Fibroblast of skin of abdomen (primary cell): ENCODE data around the gene DMD.

Experiments used
- DNase-seq: peaks from one replicate; pipeline ENCODE4 v3.0.0-alpha.2; 2013

Gene DMD

DNA sequence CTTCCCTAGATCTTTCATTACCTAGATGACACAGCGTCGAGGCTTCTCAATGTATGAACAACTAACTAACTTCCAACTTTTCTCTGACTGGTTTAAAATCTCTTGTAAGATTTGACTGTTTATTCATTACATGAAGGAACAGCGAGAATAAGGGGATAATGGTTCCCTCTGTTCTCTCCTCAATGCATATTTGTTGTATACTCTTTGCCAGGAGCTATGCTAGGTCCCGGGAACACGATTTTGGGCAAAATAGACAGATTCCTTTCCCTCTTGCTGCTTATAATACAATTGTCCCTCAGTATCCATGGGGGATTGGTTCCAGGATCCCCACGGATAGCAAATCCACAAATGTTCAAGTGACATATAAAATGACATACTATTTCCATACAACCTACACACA lies 1020.0 kb downstream of the DMD start:
- DNase-seq: no peak

DNA sequence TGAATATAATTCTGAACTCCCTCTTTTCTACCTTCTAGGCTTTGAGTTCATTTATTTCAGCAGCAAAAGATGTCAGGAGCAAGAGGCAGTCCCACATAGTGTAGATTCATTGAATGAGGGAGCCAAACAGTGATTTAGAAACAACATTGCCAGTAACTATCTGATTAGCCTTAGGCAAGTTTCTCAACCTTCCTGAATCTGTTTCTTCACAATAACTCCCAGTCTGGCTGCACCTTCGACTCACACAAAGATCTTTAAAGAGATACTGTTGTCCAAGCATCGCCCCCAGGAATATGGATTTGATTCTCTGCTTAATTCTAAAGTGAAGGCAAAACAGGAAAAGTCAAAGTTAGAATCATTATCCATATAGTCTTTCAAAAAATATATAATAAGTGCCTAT lies 1026.2 kb downstream of the DMD start:
- no peak for DNase-seq

GRCh38 chrX:32183066-32183465 lies 1028.3 kb downstream of the DMD start:
- no peak for DNase-seq

DNA sequence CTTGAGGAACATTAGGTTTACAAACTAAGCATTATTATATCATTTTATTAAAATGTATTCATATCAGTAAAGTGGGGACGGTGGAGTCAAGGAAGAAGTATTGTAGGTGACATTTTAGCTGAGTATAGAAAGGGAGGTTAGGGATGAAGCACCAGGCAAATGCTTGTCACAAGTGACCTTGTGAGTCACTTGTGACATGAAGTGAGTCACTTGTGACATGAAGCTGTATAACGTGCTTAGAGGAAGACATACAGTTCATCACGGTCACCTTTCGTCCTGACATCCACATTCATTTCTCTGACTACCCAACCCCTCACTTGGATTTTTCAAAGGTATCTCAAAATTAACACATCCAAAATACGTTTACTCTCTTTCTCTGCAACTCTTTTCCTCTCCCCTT lies 1034.8 kb downstream of the DMD start:
- DNase-seq: no peak

DNA sequence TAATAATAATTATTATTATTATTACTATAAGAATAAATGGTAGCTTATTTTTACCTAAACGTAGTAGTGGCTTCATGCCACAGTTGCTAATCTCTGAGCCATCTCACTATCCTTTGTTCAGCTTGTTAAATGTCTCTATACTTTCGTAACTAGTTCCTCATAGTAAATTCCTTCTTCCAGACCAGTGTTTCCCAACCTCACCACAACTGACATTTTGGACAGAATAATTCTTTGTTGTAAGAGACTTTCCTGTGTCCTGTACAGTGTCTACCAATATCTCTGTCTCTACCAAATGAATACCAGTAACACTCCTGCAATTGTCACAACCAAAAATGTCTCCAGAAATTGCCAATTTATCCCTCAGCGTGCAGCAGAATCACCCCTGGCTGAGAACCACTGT lies 1040.9 kb downstream of the DMD start:
- DNase-seq: no peak

DNA sequence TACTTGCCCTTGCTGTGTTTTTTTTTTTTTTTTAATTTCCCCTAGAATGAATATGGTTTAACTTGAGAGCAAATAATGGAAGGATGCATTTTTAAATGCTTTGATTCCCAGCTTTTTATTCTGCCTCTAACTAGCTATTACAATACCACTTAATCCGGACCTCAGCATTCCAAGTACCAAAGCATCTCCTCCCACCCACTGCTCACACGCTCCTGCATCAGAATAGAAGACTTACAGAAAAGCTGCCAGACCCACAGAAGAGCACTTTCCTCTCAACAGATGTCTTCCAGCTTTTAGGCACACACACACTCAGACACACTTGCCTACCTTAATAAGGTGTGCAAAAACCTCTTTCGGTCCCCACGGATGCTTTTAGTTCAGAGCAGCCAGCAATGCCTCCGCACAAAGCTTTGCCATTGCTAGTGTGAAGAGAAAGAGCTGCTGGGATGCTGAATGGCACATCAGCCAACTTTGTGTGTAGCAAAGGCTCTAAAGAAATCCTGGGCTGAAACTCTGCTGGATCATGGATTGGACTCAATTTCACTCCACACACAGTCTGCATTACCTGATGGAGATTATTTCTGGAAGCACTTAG lies 1056.2 kb downstream of the DMD start:
- DNase-seq: no peak

DNA sequence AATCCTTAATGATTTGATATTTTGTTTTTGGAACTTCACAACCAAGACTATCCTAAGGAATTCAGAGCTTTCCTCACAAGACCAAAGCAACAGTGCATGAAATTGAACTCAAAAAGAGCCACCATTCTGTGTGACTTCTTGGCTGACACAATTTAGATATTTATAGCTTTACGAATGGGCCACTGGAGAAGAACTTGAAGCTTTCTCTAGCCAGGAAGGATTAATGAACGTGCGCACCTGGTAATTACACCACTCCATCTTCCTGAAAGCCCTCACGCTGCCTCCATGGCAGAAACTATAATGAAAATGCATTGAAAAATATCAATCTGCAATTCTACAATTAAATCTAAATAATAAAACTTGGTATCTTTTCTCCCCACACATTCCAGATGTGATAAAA lies 1057.8 kb downstream of the DMD start:
- DNase-seq: no peak

DNA sequence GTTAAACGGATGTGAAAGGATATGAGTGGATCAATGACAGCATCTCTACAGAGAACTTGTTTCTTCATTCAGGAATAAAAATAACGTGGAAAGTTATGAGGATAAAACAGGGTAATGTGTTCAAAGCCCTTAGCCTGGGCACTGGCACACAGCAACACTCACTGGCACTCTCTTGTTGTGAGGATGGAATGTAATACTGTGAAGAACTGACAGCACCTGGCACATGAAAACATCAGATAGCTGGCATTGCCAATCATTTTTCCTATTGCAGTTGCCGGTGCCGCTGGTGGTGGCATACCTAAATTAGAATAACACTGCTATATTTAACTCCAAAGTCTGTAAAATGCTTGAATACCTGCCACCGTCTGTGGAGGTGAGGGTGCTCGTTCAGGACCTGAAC lies 1061.2 kb downstream of the DMD start:
- no peak for DNase-seq

DNA sequence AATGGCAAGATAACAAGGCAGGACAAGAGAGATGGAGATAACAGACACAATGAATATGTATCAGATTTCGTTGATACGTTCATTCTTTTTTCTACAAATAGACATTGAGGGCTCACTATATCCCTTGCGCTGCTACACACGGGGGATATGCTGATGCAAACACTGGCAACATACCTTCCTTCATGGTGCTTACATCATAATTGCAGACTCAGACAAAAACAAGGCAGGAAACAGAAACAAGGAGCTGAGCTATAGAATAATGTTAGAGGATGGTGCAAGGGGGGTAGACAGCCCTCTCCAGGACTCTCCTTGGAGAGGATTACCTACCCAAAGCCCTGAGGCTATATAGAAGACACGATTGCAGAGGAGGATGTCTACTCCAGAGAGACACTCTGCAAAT lies 1069.5 kb downstream of the DMD start:
- DNase-seq: no peak

DNA sequence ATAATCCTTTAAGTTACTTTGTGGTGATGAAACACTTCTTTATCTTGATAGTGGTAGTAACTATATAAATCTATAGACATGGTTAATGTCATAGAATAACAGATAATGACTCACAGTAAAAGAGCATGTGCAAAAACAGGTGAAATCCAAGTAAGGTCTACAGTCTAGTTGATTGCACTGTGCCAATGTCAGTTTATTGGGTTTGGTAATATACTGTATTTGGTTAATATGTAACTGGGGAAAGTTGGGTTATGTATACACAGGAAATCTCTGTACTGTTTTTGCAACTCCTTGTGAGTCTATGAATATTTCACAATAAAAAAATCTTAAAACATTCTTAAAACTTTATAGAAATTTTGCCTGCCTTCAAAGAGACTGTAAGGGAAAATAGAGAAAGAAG lies 1071.9 kb downstream of the DMD start:
- no peak for DNase-seq

GRCh38 chrX:32137525-32137924 lies 1073.8 kb downstream of the DMD start:
- no peak for DNase-seq

DNA sequence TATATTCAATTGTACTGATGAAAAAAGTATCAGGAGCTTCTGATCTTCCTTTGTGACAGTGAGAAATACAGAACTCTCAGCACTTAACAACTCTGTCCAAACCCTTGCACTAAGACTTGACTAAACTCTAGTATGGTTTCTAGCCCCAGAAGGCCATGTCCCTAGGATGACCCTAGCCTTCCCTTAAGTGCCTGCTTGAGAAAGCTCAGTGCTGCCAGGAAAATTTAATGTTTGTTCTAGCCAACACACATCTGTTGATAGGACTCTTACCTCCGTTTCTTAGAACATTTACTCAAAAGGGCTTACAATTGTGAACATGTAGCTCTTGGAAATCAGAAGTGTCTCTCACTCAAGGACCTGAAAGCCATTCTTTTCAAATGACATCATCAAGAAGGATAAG lies 1084.4 kb downstream of the DMD start:
- no peak for DNase-seq

- DNase-seq: no peak
These were observed 1092.5 kb downstream of the DMD start for GRCh38 chrX:32118832-32119231.

DNA sequence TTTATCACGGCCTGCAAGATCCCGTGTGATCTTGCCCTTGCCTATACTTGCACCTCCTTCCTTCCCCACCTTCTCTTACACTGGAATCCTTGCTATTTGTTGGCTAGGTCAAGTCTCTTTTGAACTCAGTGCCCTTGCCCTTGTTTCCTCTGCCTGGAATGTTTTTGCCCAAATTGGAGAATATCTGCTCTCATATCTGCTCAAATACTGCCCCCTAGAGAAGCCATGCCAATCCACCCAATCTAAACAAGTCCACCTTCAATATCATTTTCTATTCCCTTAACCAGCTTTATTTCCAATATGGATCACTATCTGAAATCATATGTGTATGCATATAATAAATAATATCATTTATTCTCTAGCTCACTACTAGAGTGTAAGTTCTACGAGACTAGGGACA lies 1095.3 kb downstream of the DMD start:
- DNase-seq: no peak

- no peak for DNase-seq
These were observed 1123.7 kb downstream of the DMD start for GRCh38 chrX:32087663-32088062.

- DNase-seq: no peak
These were observed 1126.6 kb downstream of the DMD start for GRCh38 chrX:32084757-32085156.

- DNase-seq: no peak
These were observed 1163.1 kb downstream of the DMD start for GRCh38 chrX:32048285-32048684.

- DNase-seq: no peak
These were observed 1166.2 kb downstream of the DMD start for GRCh38 chrX:32045149-32045548.

DNA sequence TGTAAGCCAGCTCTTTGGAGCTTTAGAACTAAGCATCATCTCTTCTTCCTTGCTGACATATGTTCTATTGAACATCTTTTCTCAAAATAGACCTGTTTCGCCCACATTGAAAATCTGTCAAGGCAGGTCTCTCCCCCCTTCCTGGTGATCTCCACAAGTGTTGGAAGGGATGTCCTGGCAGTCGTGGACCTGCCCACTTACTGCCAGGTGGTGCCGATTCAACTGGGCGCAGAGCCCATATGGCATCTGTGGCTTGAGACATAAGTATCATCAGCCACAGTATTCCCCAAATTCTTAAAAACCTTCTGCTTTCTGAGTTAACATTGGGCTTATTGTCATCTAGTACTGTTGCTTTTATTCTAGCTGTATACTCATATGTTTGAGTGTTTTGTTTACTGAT lies 1170.2 kb downstream of the DMD start:
- DNase-seq: no peak

- no peak for DNase-seq
These were observed 1184.6 kb downstream of the DMD start for GRCh38 chrX:32026772-32027171.

GRCh38 chrX:32024072-32024471 lies 1187.3 kb downstream of the DMD start:
- DNase-seq: no peak

GRCh38 chrX:32016195-32016594 lies 1195.2 kb downstream of the DMD start:
- DNase-seq: no peak

GRCh38 chrX:32010948-32011347 lies 1200.4 kb downstream of the DMD start:
- DNase-seq: no peak

DNA sequence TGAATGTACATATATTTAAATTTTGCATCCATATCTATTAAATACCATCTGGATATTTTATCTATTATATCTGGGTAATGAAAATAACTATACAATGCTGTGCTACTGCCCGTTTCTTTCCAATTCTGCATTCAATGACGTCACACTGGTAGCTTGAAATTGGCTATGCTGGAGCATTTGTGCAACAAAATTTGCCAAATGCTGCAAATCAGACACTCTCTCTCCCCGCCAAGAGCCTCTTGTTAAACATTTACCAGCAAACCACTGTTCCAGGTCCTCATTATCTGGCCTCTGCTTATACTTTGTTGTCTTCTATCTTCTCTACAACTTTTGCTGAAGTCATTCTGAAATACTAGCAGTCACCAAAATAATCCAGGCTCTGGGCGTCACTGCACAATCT lies 1201.1 kb downstream of the DMD start:
- no peak for DNase-seq

DNA sequence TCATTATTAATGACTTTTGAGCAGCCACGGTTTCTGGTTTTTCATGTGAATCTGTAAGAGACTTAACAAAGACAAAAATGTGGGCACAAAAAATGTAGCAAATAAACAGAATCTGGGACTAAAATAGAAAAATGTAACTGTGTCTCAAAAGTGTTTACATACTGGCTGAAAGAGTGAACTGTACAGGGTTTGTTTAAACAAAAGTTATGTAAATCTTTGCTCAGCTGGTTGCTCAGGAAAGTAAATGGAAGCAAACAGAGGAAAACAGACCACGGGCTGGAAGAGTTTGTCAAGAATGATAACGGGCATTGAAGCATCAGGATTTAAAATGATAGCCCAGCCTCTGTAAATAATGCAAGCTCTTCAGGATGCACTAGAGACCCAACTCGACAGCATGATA lies 1217.7 kb downstream of the DMD start:
- no peak for DNase-seq

GRCh38 chrX:31988975-31989374 lies 1222.4 kb downstream of the DMD start:
- no peak for DNase-seq
